HL-60 (cell line): Measurements from ENCODE around the gene PIGZ.

ENCODE experiments used
- CTCF ChIP-seq: IDR thresholded peaks from one replicate; pipeline ENCODE4 v1.5.1; 2011; ENCODE audit warnings: low read length, control low read depth, inconsistent platforms; ENCODE audit not compliant: insufficient read depth
- GABPA ChIP-seq: IDR thresholded peaks from 2 replicates; pipeline ENCODE4 v1.6.1; 2012; ENCODE audit warnings: low read depth
- POLR2AphosphoS5 ChIP-seq: IDR thresholded peaks from 2 replicates; pipeline ENCODE4 v1.6.1; 2012; ENCODE audit warnings: low read depth
- SPI1 ChIP-seq: IDR thresholded peaks from 2 replicates; pipeline ENCODE4 v1.6.1; 2012; ENCODE audit warnings: low read depth, mild to moderate bottlenecking, borderline replicate concordance

- TF ChIP-seq CTCF: no peak
- no peak for TF ChIP-seq GABPA
- no peak for TF ChIP-seq SPI1
- TF ChIP-seq POLR2AphosphoS5: no peak
Measured at GRCh38 chr3:197000211-197000610, 31.6 kb upstream of the PIGZ start.
